Loucy (cell line): ENCODE data around the gene SV2B.

Experiments used
- CTCF ChIP-seq: fragments of 200-600 bp; sonication (generic); conservative IDR thresholded peaks from 2 replicates; pipeline ENCODE4 v1.5.1; 2014; ENCODE audit warnings: mild to moderate bottlenecking, antibody characterized with exemption, low read length
- EZH2phosphoT487 ChIP-seq: fragments of 200-600 bp; IDR thresholded peaks from 2 replicates; pipeline ENCODE4 v1.6.1; 2018; ENCODE audit warnings: antibody characterized with exemption, mild to moderate bottlenecking, moderate library complexity, borderline replicate concordance

- TF ChIP-seq CTCF: no peak
- TF ChIP-seq EZH2phosphoT487: no peak
These were observed 34.6 kb upstream of the SV2B start for GRCh38 chr15:91065505-91065904.
